PC-9 (cell line): ENCODE measurements around the gene PDIA5. TPM values are rescaled to one million over a fixed set of nuclear protein-coding genes. Genes with fewer than 3 reads are reported as not detected.

Source experiments
- BruUV-seq: library from RNA; stranded (reverse); fragments of 400-500 nt; replicated peaks from 2 replicates; lab custom pipeline; 2021; lab: Mats Ljungman, UMichigan
- CTCF ChIA-PET: fragments of 300-600 bp; sonication (Branson Sonifier 250); formaldehyde crosslinking; loops from one replicate; lab custom pipeline; 2022; ENCODE audit warnings: antibody characterized with exemption; lab: Charles Lee
- POLR2A ChIA-PET: fragments of 300-600 bp; sonication (Branson Sonifier 250); formaldehyde crosslinking; loops from one replicate; lab custom pipeline; 2022; ENCODE audit warnings: antibody characterized with exemption; ENCODE audit not compliant: unreplicated experiment; lab: Charles Lee
- DNase-seq, 2 experiments: peaks; one replicate each; pipeline versions ENCODE4 v3.0.0 to v3.0.0-alpha.2; 2015 to 2022; ENCODE audit warnings: mixed read lengths in 1 of 2
- H2AFZ ChIP-seq: fragments of 200-600 bp; sonication (generic); 2 replicates; pipeline ENCODE4 v1.8.1; 2017; ENCODE audit warnings: antibody characterized with exemption
- H3F3A ChIP-seq: fragments of 200-600 bp; sonication (generic); 2 replicates; pipeline ENCODE4 v1.8.1; 2017; ENCODE audit warnings: antibody characterized with exemption, mild to moderate bottlenecking, low read depth; ENCODE audit not compliant: insufficient read depth
- H3K27ac ChIP-seq: fragments of 200-600 bp; sonication (generic); 2 replicates; pipeline ENCODE4 v1.6.1; 2016; ENCODE audit warnings: mixed run types
- H3K27me3 ChIP-seq: fragments of 200-600 bp; sonication (generic); 2 replicates; pipeline ENCODE4 v1.6.1; 2016; ENCODE audit warnings: low read depth, mixed run types; ENCODE audit not compliant: insufficient read depth
- H3K36me3 ChIP-seq: fragments of 200-600 bp; sonication (generic); 2 replicates; pipeline ENCODE4 v1.6.1; 2016; ENCODE audit warnings: low read depth, mixed run types
- H3K4me1 ChIP-seq: fragments of 200-600 bp; sonication (generic); replicated peaks from 2 replicates; pipeline ENCODE4 v1.6.1; 2016; ENCODE audit warnings: mixed run types; ENCODE audit not compliant: insufficient read depth
- H3K4me2 ChIP-seq: fragments of 200-600 bp; sonication (generic); 2 replicates; pipeline ENCODE4 v1.6.1; 2017; ENCODE audit warnings: mixed run types
- H3K4me3 ChIP-seq: fragments of 200-600 bp; sonication (generic); 2 replicates; pipeline ENCODE4 v1.6.1; 2016; ENCODE audit warnings: mixed run types
- H3K79me2 ChIP-seq: fragments of 200-600 bp; sonication (generic); 2 replicates; pipeline ENCODE4 v1.6.1; 2017; ENCODE audit warnings: low read depth, mixed run types
- H3K9me2 ChIP-seq: fragments of 200-600 bp; sonication (generic); 2 replicates; pipeline ENCODE4 v1.8.1; 2017; ENCODE audit warnings: mild to moderate bottlenecking; ENCODE audit not compliant: insufficient read depth
- H3K9me3 ChIP-seq: fragments of 200-600 bp; sonication (generic); 2 replicates; pipeline ENCODE4 v1.8.1; 2016; ENCODE audit warnings: low read depth; ENCODE audit not compliant: insufficient read depth
- H4K20me1 ChIP-seq: fragments of 200-600 bp; sonication (generic); 2 replicates; pipeline ENCODE4 v1.8.1; 2017; ENCODE audit not compliant: insufficient read depth
- EZH2 ChIP-seq: fragments of 200-600 bp; sonication (generic); IDR thresholded peaks from 2 replicates; pipeline ENCODE4 v1.8.0; 2017; ENCODE audit warnings: antibody characterized with exemption, low read depth
- intact Hi-C: fragments of 100-400 bp; cut with micrococcal nuclease; formaldehyde crosslinking; loops from one replicate; pipeline ENCODE4 v1.10.0; 2022; ENCODE audit not compliant: unreplicated experiment
- total RNA-seq: library from RNA; stranded (reverse); gene quantifications from 2 replicates; pipeline ENCODE4 v1.2.3, GENCODE V29; 2021
- TF ChIP-seq, protein P1 (sequence below): fragments of 200-600 bp; sonication (generic); conservative IDR thresholded peaks from 2 replicates; pipeline ENCODE4 v1.6.1; 2017; ENCODE audit warnings: mixed run types, antibody characterized with exemption, mild to moderate bottlenecking, moderate library complexity

Gene PDIA5
- total RNA-seq, 1 experiment from 2014 or later: 31.7 TPM

GRCh38 chr3:123092243-123092642 is 25.4 kb downstream of the PDIA5 start:
- BruUV-seq: no TSS peak
- Histone ChIP-seq H4K20me1 (peaks cover 7% of the 10 kb centered on the region; the same call in 1 of the 2 replicates), H3K79me2 (peaks cover 16% of the 10 kb centered on the region), H3K9me2 (no peaks in the 10 kb centered on the region), H3K36me3 (peaks cover 11% of the 10 kb centered on the region; the same call in 1 of the 2 replicates), H3K9me3 (no peaks in the 10 kb centered on the region), H3K27me3 (no peaks in the 10 kb centered on the region), H2AFZ (no peak overlapping the region), H3K4me2 (no peak overlapping the region), H3K27ac (no peak overlapping the region), H3F3A (no peaks in the 10 kb centered on the region), H3K4me1 (no peaks in the 10 kb centered on the region), H3K4me3 (no peak overlapping the region)
- no peak for DNase-seq
- TF ChIP-seq, protein P1, sequence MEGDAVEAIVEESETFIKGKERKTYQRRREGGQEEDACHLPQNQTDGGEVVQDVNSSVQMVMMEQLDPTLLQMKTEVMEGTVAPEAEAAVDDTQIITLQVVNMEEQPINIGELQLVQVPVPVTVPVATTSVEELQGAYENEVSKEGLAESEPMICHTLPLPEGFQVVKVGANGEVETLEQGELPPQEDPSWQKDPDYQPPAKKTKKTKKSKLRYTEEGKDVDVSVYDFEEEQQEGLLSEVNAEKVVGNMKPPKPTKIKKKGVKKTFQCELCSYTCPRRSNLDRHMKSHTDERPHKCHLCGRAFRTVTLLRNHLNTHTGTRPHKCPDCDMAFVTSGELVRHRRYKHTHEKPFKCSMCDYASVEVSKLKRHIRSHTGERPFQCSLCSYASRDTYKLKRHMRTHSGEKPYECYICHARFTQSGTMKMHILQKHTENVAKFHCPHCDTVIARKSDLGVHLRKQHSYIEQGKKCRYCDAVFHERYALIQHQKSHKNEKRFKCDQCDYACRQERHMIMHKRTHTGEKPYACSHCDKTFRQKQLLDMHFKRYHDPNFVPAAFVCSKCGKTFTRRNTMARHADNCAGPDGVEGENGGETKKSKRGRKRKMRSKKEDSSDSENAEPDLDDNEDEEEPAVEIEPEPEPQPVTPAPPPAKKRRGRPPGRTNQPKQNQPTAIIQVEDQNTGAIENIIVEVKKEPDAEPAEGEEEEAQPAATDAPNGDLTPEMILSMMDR: no peak
- TF ChIP-seq EZH2: no peak
- intact Hi-C loops: no loop called here
- CTCF ChIA-PET: no interaction called here
- POLR2A ChIA-PET: no interaction called here

- Histone ChIP-seq H3K4me2 (no peak overlapping the region), H3K79me2 (peaks cover 1% of the 10 kb centered on the region; the same call in 1 of the 2 replicates), H3F3A (no peaks in the 10 kb centered on the region), H3K9me3 (no peaks in the 10 kb centered on the region), H2AFZ (no peak overlapping the region), H3K36me3 (peaks cover 7% of the 10 kb centered on the region; the same call in 1 of the 2 replicates), H3K27me3 (no peaks in the 10 kb centered on the region), H3K4me1 (no peaks in the 10 kb centered on the region), H3K9me2 (no peaks in the 10 kb centered on the region), H3K27ac (no peak overlapping the region), H3K4me3 (no peak overlapping the region), H4K20me1 (peaks cover 3% of the 10 kb centered on the region; the same call in 1 of the 2 replicates)
- TF ChIP-seq, protein P1: no peak
- TF ChIP-seq EZH2: no peak
- no TSS peak for BruUV-seq
- intact Hi-C loops: no loop called here
- DNase-seq: no peak
- CTCF ChIA-PET: no interaction called here
- POLR2A ChIA-PET: no interaction called here
Measured at GRCh38 chr3:123093696-123094095, 26.9 kb downstream of the PDIA5 start.

- TF ChIP-seq, protein P1: no peak
- TF ChIP-seq EZH2: no peak
- Histone ChIP-seq H3K36me3 (peaks cover 6% of the 10 kb centered on the region; the same call in 1 of the 2 replicates), H2AFZ (no peak overlapping the region), H3K4me2 (no peak overlapping the region), H3K79me2 (no peaks in the 10 kb centered on the region), H3K27ac (no peak overlapping the region), H3K9me3 (no peaks in the 10 kb centered on the region), H4K20me1 (no peaks in the 10 kb centered on the region; the same call in 1 of the 2 replicates), H3K27me3 (no peaks in the 10 kb centered on the region), H3K4me3 (no peak overlapping the region), H3F3A (no peaks in the 10 kb centered on the region), H3K4me1 (no peaks in the 10 kb centered on the region), H3K9me2 (no peaks in the 10 kb centered on the region)
- intact Hi-C loops: no loop called here
- DNase-seq: no peak
- CTCF ChIA-PET: no interaction called here
- no TSS peak for BruUV-seq
- POLR2A ChIA-PET: interaction anchor here (0.6 kb wide), 1 partner anchor 19 kb away, joined by 4 read pairs; no protein-coding TSS in a partner anchor
Measured at GRCh38 chr3:123094516-123095313, 27.9 kb downstream of the PDIA5 start.
